ENCODE results near the gene EXOC7.

- TF ChIP-seq CTCF (IDR thresholded peaks at IDR 0.05) (no peak), POLR2A (IDR thresholded peaks at IDR 0.05) (peak; percentile 71)
Observed at GRCh38 chr17:76072148-76072858, 31.3 kb downstream of the EXOC7 start, which contains the start of gene SRP68.
